ENCODE results near the gene OR52R1.
"Not testable (repeated sequence)": the region's sequence is repeated elsewhere in the genome, so short reads cannot be mapped to it uniquely, and the experiment has no call there.

Gene OR52R1

DNA sequence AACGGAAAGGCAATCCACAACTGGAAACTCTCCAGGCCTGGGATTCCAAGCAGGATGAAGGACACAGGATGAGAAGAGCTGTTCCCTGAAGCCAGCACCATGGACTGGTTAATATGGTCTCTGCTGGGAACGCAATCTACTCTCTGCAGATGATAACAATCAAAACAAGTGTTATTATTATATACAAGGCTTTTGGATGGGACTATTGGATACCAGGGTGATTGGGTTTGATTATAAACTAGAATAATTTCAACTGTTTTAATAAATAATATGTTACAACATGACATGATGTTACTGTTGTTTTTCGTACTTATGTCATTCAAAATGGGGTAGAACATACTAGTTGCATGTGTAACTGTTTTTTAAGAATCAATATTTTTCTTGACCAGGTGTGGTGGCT, at the start of gene OR52R1:
TSS of gene OR52R1 (minus strand) at position 101 of the 400 bp plus-strand sequence. CDS start at position 101, 0 bp downstream.
- DNase-seq (ENCODE audit: low read depth): no peak

GRCh38 chr11:4851033-4851432, 46.9 kb upstream of the OR52R1 start:
- no peak for DNase-seq (ENCODE audit: low read depth)

DNA sequence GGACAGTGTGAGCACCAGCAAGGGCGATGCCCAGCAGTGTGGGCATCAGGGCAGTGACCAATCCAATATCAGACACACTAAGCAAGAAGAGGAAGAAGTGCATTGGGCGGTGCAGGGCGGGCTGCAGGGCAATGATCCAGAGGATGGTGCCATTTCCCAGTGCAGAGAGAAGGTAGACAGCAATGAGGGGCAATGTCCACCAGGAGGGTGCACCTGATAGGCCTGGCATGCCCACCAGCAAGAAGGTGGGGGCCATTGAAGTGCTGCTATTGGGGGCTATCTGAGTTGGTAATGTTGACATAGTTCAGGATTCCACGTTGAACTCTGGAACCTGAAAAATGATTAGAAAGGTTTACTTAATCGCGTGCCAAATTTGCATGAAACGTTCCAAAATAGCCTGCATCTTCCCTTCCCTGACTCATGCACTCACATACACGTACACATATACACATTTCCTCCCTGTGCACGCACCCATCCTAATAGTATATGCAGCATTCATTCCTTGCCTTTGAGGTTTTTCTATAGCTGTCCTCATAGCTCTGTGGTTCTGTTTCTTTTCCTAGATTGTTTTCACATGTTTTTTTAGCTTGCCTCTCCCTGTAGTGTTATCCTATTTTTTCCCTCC, 44.8 kb upstream of the OR52R1 start, which contains the start of gene OR51S1:
TSS of gene OR51S1 (minus strand) at position 301 of the 625 bp plus-strand sequence. CDS start at position 301, 0 bp downstream.
- no peak for DNase-seq (ENCODE audit: low read depth)

GRCh38 chr11:4839851-4840549, 35.8 kb upstream of the OR52R1 start:
- no peak for DNase-seq (ENCODE audit: low read depth)

GRCh38 chr11:4830909-4831308, 26.7 kb upstream of the OR52R1 start:
- no peak for DNase-seq (ENCODE audit: low read depth)

DNA sequence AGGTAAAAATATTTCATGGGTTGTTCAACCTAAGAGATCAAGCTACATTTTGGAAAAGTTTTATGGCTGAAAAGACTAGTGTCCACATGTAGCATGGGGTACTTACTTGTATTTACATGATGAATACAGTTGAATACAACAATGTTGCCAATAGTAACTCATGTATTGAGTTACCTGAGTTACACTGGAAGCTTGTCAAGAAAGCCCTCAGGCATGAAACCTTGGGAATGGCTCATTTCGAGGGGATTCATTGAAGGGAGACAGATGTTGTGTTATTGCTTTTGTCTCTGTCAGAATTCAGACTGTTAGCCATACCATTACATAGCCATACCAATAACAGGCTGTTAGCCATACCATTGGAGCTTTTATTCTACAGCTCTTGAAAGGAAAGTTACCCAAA, 26.2 kb upstream of the OR52R1 start:
- DNase-seq (ENCODE audit: low read depth): no peak

- DNase-seq (ENCODE audit: low read depth): no peak
These were observed 22.2 kb upstream of the OR52R1 start for GRCh38 chr11:4826425-4826824.

DNA sequence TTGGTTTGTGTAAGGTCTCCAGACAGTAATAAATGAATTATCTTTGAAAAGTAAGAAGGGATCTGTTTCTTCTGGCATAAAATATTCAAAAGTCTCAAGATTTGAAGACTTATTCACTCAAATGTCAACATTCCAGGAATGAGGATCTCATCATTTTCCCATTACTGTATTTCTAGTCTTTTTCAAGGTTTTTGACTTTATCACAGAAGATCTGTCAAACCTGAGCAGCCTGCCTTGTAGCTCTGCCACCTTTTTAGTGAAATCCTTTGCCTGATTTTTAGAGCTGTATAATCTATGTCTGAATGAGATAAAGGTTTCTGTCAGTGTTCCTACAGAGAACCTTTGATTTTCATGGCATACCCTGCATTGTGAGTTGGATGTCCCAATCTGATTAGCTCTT, 21.0 kb upstream of the OR52R1 start:
- DNase-seq (ENCODE audit: low read depth): no peak

GRCh38 chr11:4821021-4821420, 16.8 kb upstream of the OR52R1 start, which contains the start of gene OR51F2:
Gene OR51F2 (plus strand): TSS chr11:4821321. CDS start chr11:4821422, 101 bp downstream.
- DNase-seq (ENCODE audit: low read depth): no peak

DNA sequence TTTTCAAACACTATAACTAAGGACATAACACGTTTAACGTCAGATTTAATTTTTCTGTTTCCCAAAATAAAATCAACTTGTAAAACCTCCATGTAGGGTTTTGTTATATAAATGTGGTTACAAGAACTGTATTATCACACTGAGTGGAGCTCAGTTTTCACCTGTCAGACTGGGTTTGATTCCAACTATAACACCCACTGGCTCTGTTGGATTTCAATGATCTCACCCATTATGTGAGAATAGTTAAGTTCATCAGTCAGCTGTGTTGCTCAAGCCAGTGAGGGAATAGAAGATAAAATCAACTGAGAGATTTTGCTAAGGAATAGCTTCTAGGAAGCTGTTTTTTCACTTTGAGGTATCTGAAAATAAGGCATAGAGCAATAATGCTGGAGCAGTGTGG, 5.1 kb upstream of the OR52R1 start:
- DNase-seq (ENCODE audit: low read depth): no peak

- DNase-seq (ENCODE audit: low read depth): no peak
These were observed 4.3 kb upstream of the OR52R1 start for GRCh38 chr11:4808476-4808875.

- DNase-seq (ENCODE audit: low read depth): not testable (repeated sequence)
These were observed 2.9 kb downstream of the OR52R1 start for GRCh38 chr11:4801316-4801715.

DNA sequence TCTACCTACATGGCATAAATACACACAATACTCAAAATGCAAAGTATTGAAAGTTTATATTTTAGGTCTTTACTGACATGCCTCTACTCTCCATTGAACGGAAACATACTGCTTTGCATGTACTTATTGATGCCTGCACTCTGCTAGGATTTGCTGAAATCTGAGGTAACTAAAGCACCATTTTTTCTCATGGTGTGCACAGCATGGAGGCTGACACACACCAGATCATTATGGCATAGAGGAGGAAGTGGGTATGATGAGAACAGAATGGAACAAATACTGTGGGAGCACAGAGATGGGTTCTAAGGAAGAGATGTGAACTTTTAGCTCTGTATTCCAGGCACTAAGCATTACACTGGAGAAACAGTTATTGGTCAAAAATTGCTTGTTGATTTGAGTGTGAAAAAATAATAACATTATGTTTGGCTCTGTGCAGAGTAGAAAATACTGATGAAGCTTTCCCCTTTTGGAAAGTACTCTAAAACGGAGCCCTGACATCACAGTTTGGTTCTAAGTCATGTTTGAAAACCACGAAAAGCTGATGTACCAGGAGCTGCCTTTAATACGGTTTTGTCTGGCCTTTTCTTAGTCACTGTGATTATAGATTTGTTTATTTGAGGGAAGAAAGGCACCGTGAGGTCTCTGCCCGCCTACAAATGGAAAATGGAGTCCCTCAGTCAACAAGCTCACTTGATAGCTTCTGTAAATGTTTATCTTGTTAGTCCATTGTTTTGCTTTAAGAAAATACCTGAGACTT, 5.6 kb downstream of the OR52R1 start:
- no peak for DNase-seq (ENCODE audit: low read depth)

- DNase-seq (ENCODE audit: low read depth): no peak
These were observed 7.0 kb downstream of the OR52R1 start for GRCh38 chr11:4797206-4797605.

GRCh38 chr11:4782454-4782853, 21.7 kb downstream of the OR52R1 start:
- no peak for DNase-seq (ENCODE audit: low read depth)

GRCh38 chr11:4769838-4770237, 34.3 kb downstream of the OR52R1 start, which contains the start of gene OR51F1:
Gene OR51F1 (minus strand): TSS chr11:4769938. CDS start chr11:4769938, 0 bp downstream.
- DNase-seq (ENCODE audit: low read depth): no peak

DNA sequence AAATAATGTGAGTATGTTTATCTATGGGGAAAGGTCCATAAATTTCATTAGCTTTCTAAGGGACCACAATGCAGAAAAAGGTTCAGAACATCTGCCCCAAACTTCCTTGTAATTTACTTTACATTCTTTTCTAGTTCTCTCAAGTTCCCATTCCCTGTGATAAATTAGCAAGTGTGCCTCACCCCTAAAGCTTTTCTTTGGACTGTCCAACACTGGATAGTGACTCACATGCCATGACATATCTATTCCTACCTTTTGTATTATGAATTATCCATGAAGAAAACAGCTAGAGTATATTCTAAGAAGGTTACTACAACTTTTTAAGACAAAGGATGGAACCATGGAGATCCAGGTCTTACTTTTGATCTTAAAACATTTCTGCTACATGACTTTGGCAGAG, 36.1 kb downstream of the OR52R1 start:
- DNase-seq (ENCODE audit: low read depth): no peak

DNA sequence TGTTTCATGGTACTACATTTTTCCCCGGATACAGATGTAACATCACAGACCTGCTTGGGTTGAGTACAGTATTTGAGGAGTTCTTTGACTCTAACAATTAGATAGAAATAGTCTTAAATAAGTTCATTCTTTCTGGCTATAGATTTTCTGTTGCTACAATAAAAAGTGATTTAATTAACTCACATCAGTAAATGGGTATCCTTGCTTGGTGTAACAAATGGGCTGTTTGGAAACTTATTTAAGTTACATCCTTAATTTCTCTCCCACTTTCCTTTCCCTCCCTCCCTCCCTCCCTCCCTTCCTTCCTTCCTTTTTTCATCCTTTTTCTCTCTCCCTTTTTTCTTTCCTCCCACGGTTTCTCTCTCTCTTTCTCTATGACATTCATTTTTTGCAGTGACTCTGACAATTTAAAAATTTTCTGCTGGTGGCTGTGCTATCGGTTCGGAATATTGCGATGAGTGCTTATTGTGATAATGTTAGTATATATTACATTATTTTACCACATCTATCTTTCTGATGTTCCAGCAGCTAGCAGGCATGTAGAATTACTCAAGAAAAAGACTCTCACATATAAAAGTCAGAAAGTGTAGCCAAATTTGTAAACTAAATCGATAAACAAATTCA, 37.6 kb downstream of the OR52R1 start:
- no peak for DNase-seq (ENCODE audit: low read depth)

DNA sequence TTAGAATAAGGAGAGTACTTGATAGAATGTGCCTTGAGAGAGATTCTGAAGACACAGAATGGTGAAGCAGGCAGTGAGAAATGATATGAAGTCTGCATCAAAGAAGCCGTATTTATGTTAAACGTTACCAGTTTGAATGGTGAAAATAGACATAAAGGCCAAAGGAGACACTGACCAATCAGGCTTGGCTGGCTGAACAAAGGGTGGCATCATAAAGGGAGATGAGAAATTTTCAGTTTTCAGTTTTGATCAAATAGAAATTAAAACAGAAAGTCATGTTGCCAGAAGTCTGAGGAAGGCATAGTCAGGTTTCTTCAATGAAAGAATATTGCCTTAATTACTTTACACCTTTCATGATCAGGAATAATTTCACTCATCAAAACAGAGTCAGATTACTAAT, 41.1 kb downstream of the OR52R1 start:
- no peak for DNase-seq (ENCODE audit: low read depth)
